Right lobe of liver (tissue), 4 donors: ENCODE measurements around the gene KCNB1.

Experiments
- CTCF ChIP-seq, 4 donors: fragments of 200-600 bp in 3 of 4; fragments of 450-650 bp in 1 of 4; IDR thresholded peaks; one replicate each; pipeline versions ENCODE4 v1.5.1 to v1.8.0; 2016 to 2022; ENCODE audit warnings: antibody characterized with exemption in 4 of 4, mild to moderate bottlenecking in 2 of 4
- POLR2A ChIP-seq: fragments of 450-650 bp; IDR thresholded peaks from one replicate; pipeline ENCODE4 v1.6.1; 2017; ENCODE audit warnings: antibody characterized with exemption, mild to moderate bottlenecking
- donor health status: DM: no; HTN: no; CAD: no.
- donor health status: DM: no; HTN: no; CAD: no.
- donor health status: DM: no; HTN: yes; CAD: no.

- TF ChIP-seq POLR2A: no peak
- no peak for TF ChIP-seq CTCF (IDR thresholded peaks at IDR 0.05)
These were observed 21.6 kb downstream of the KCNB1 start for GRCh38 chr20:49460916-49461315.
